Measurements from ENCODE around the gene MRPS12.

GRCh38 chr19:38892841-38893240 lies 37.9 kb upstream of the MRPS12 start:
- TF ChIP-seq CTCF (IDR thresholded peaks at IDR 0.05; ENCODE audit: insufficient read depth, low read length, poor library complexity, severe bottlenecking) (no peak), EZH2phosphoT487 (conservative IDR thresholded peaks at IDR 0.05; ENCODE audit: low read length) (no peak)
